HL-60 (cell line): ENCODE data around the gene SAMD10.

ENCODE experiments used
- DNase-seq, 2 experiments: peaks; one replicate each; pipeline ENCODE4 v3.0.0-alpha.2; 2010 to 2020; ENCODE audit warnings: low read depth in 1 of 2, low spot score in 1 of 2
- H3K27ac ChIP-seq: fragments of 250-450 bp; sonication (Bioruptor Pico); replicated peaks from 2 replicates; pipeline ENCODE4 v1.5.1; 2020; ENCODE audit warnings: mild to moderate bottlenecking, moderate library complexity
- H3K27me3 ChIP-seq: fragments of 250-450 bp; sonication (Bioruptor Pico); 2 replicates; pipeline ENCODE4 v1.5.1; 2021; ENCODE audit warnings: mild to moderate bottlenecking, moderate library complexity; ENCODE audit not compliant: insufficient read depth, poor library complexity, severe bottlenecking
- H3K4me3 ChIP-seq: replicated peaks from 2 replicates; pipeline ENCODE4 v1.5.1; 2011; ENCODE audit warnings: mild to moderate bottlenecking, control low read depth, low read length; ENCODE audit not compliant: insufficient read depth
- CTCF ChIP-seq: IDR thresholded peaks from one replicate; pipeline ENCODE4 v1.5.1; 2011; ENCODE audit warnings: low read length, control low read depth, inconsistent platforms; ENCODE audit not compliant: insufficient read depth
- GABPA ChIP-seq: IDR thresholded peaks from 2 replicates; pipeline ENCODE4 v1.6.1; 2012; ENCODE audit warnings: low read depth
- POLR2AphosphoS5 ChIP-seq: IDR thresholded peaks from 2 replicates; pipeline ENCODE4 v1.6.1; 2012; ENCODE audit warnings: low read depth
- SPI1 ChIP-seq: IDR thresholded peaks from 2 replicates; pipeline ENCODE4 v1.6.1; 2012; ENCODE audit warnings: low read depth, mild to moderate bottlenecking, borderline replicate concordance
- TF ChIP-seq, protein P1 (sequence below): IDR thresholded peaks from 2 replicates; pipeline ENCODE4 v1.6.1; 2012; ENCODE audit warnings: low read depth; ENCODE audit not compliant: insufficient replicate concordance

The SAMD10 gene

GRCh38 chr20:63968136-63968927 lies 11.1 kb downstream of the SAMD10 start:
- no peak for TF ChIP-seq GABPA
- no peak for TF ChIP-seq CTCF
- TF ChIP-seq, protein P1, sequence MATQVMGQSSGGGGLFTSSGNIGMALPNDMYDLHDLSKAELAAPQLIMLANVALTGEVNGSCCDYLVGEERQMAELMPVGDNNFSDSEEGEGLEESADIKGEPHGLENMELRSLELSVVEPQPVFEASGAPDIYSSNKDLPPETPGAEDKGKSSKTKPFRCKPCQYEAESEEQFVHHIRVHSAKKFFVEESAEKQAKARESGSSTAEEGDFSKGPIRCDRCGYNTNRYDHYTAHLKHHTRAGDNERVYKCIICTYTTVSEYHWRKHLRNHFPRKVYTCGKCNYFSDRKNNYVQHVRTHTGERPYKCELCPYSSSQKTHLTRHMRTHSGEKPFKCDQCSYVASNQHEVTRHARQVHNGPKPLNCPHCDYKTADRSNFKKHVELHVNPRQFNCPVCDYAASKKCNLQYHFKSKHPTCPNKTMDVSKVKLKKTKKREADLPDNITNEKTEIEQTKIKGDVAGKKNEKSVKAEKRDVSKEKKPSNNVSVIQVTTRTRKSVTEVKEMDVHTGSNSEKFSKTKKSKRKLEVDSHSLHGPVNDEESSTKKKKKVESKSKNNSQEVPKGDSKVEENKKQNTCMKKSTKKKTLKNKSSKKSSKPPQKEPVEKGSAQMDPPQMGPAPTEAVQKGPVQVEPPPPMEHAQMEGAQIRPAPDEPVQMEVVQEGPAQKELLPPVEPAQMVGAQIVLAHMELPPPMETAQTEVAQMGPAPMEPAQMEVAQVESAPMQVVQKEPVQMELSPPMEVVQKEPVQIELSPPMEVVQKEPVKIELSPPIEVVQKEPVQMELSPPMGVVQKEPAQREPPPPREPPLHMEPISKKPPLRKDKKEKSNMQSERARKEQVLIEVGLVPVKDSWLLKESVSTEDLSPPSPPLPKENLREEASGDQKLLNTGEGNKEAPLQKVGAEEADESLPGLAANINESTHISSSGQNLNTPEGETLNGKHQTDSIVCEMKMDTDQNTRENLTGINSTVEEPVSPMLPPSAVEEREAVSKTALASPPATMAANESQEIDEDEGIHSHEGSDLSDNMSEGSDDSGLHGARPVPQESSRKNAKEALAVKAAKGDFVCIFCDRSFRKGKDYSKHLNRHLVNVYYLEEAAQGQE: no peak
- TF ChIP-seq POLR2AphosphoS5: no peak
- no peak for TF ChIP-seq SPI1
- no peaks in the 10 kb centered on the region for H3K27me3 ChIP-seq
- DNase-seq: no peak
- H3K27ac ChIP-seq: peak overlapping the region; percentile 63; the same call in 1 of the 2 replicates
- peak overlapping the region; percentile 52 for H3K4me3 ChIP-seq

DNA sequence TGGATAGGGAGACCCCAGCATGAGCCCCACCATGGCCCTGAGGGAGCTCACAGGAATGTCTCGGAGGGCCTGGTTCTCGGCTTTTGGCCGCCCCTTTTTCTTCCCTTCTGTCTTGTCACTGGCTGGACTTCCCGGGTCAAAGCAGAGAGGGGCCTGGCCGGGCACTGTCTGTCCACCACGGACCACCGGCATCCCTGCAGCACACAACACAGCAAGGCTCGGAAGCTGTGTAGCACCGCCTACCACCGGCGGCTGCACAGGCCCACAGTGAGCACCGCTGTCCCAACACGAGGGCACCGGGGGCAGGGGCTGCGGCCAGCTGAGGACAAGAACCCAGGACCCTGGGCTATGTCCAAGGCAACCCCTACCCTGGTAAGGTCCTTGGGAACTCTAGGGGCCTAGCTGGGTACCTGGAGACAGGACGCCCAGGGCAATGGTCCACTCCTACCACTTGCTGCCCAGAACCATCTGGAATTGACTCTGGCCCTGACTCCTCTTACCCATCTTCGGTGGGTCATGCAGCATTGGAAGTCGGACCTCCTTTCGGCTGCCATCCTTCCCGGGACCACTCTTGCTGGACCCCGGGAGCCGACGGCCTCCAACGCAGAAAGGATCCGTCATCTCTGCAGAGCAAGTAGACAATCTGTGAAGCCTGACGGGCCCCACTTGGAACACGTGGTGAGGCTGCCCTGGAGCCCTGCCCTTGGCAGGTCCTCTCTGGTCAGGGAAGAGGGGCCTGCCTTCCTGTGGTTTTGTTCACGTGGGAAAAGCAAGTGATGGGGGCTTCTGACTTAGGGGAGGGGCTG lies 11.9 kb downstream of the SAMD10 start:
- TF ChIP-seq, protein P1: no peak
- no peak for TF ChIP-seq GABPA
- no peak for TF ChIP-seq SPI1
- TF ChIP-seq POLR2AphosphoS5: no peak
- no peak for TF ChIP-seq CTCF
- no peak overlapping the region for H3K4me3 ChIP-seq
- H3K27me3 ChIP-seq: no peaks in the 10 kb centered on the region
- DNase-seq: no peak
- H3K27ac ChIP-seq: no peak overlapping the region

- H3K27me3 ChIP-seq: no peaks in the 10 kb centered on the region
- TF ChIP-seq, protein P1: no peak
- TF ChIP-seq CTCF: no peak
- no peak for TF ChIP-seq GABPA
- TF ChIP-seq SPI1: no peak
- no peak for TF ChIP-seq POLR2AphosphoS5
- H3K27ac ChIP-seq: no peak overlapping the region
- no peak for DNase-seq
- H3K4me3 ChIP-seq: no peak overlapping the region
These were observed 12.5 kb downstream of the SAMD10 start for GRCh38 chr20:63966944-63967322.
